B cell (primary cell): ENCODE results near the gene PPP2R5C. TPM values are rescaled to one million over a fixed set of nuclear protein-coding genes. Genes with fewer than 3 reads are reported as not detected.
A peak's percentile ranks its signal among the peaks of the same experiment; 100 is the strongest.

Experiments used
- ATAC-seq: fragments of 200-7000 bp; cut with Tn5 transposase; one replicate; pipeline ENCODE4 v1.10.0; 2021; ENCODE audit warnings: low read depth, mild to moderate bottlenecking, moderate number of reproducible peaks, moderate library complexity
- CTCF ChIA-PET: fragments of 350-600 bp; sonication (Branson Sonifier 250); formaldehyde crosslinking; loops from one replicate; lab custom pipeline; 2021; ENCODE audit warnings: antibody characterized with exemption, inconsistent platforms; lab: Charles Lee
- POLR2A ChIA-PET: fragments of 350-600 bp; sonication (Branson Sonifier 250); formaldehyde crosslinking; loops from one replicate; lab custom pipeline; 2021; ENCODE audit warnings: antibody characterized with exemption; lab: Charles Lee
- DNase-seq: peaks from one replicate; pipeline ENCODE4 v3.0.0; 2013
- H2AFZ ChIP-seq: 2 replicates; pipeline ENCODE4 v1.6.1; 2012; ENCODE audit warnings: mild to moderate bottlenecking, low read depth, low read length; ENCODE audit not compliant: insufficient read depth, poor library complexity, severe bottlenecking
- H3K27ac ChIP-seq, 2 donors: 1 replicate in 1 of 2; 2 replicates in 1 of 2; pipeline ENCODE4 v1.5.1; 2012 to 2013; ENCODE audit warnings: low read length in 2 of 2, mild to moderate bottlenecking in 2 of 2, moderate library complexity in 1 of 2
- H3K27me3 ChIP-seq, 4 experiments: fragments of 200-600 bp in 1 of 4; sonication (generic) in 1 of 4; replicated peaks in 1 of 4; 1 replicate in 2 of 4; 2 replicates in 2 of 4; pipeline versions ENCODE4 v1.6.1 to v1.7.0; 2013 to 2016; ENCODE audit warnings: low read length in 3 of 4, mild to moderate bottlenecking in 2 of 4, mixed read lengths in 1 of 4, moderate library complexity in 1 of 4; ENCODE audit not compliant: insufficient read depth in 4 of 4, control insufficient read depth in 3 of 4; ENCODE audit errors: control extremely low read depth in 1 of 4
- H3K36me3 ChIP-seq, 2 experiments: replicated peaks in 1 of 2; 1 replicate in 1 of 2; 2 replicates in 1 of 2; pipeline versions ENCODE4 v1.6.1 to v1.7.1; 2013; ENCODE audit warnings: low read length in 1 of 2; ENCODE audit not compliant: insufficient read depth in 2 of 2, control insufficient read depth in 1 of 2; ENCODE audit errors: control extremely low read depth in 1 of 2, extremely low read depth in 1 of 2
- H3K4me1 ChIP-seq, 2 donors: fragments of 200-600 bp in 1 of 2; sonication (generic) in 1 of 2; 1 replicate in 1 of 2; 2 replicates in 1 of 2; pipeline versions ENCODE4 v1.5.1 to v1.6.1; 2013 to 2017; ENCODE audit warnings: low read length in 2 of 2; ENCODE audit not compliant: control insufficient read depth in 2 of 2, insufficient read depth in 2 of 2
- H3K4me2 ChIP-seq: replicated peaks from 2 replicates; pipeline ENCODE3; 2012; ENCODE audit warnings: mild to moderate bottlenecking, low read depth, low read length; ENCODE audit not compliant: poor library complexity, severe bottlenecking
- H3K4me3 ChIP-seq, 5 experiments: fragments of 200-600 bp in 1 of 5; sonication (generic) in 1 of 5; 1 replicate in 3 of 5; 2 replicates in 2 of 5; pipeline versions ENCODE4 v1.5.1 to v1.7.0; 2011 to 2016; ENCODE audit warnings: low read length in 4 of 5, mild to moderate bottlenecking in 4 of 5, low read depth in 2 of 5, control low read depth in 1 of 5, moderate library complexity in 1 of 5; ENCODE audit not compliant: insufficient read depth in 1 of 5; ENCODE audit errors: control extremely low read depth in 1 of 5, extremely low read depth in 1 of 5
- H3K79me2 ChIP-seq: fragments of 200-600 bp; sonication (generic); one replicate; pipeline ENCODE4 v1.6.0; 2016; ENCODE audit warnings: low read length; ENCODE audit not compliant: control insufficient read depth, insufficient read depth
- H3K9ac ChIP-seq: fragments of 200-600 bp; sonication (generic); 2 replicates; pipeline ENCODE4 v1.6.1; 2017; ENCODE audit warnings: mild to moderate bottlenecking, low read length, moderate library complexity
- H3K9me3 ChIP-seq, 3 donors: one replicate each; pipeline versions ENCODE4 v1.6.1 to v1.7.1; 2013; ENCODE audit warnings: low read length in 2 of 3; ENCODE audit not compliant: control insufficient read depth in 2 of 3, insufficient read depth in 1 of 3; ENCODE audit errors: control extremely low read depth in 1 of 3
- H4K20me1 ChIP-seq: 2 replicates; pipeline ENCODE4 v1.6.0; 2012; ENCODE audit warnings: mild to moderate bottlenecking, low read length; ENCODE audit not compliant: insufficient read depth, control insufficient read depth, poor library complexity, severe bottlenecking
- H3K27ac Mint-ChIP-seq: one replicate; pipeline ENCODE4 v1.8.0; 2021; ENCODE audit warnings: mixed read lengths
- H3K27me3 Mint-ChIP-seq: one replicate; pipeline ENCODE4 v1.8.0; 2021; ENCODE audit warnings: mixed read lengths
- H3K4me1 Mint-ChIP-seq: one replicate; pipeline ENCODE4 v1.8.0; 2021; ENCODE audit warnings: mixed read lengths
- H3K4me3 Mint-ChIP-seq: one replicate; pipeline ENCODE4 v1.8.0; 2021; ENCODE audit warnings: mixed read lengths
- H3K9me3 Mint-ChIP-seq: one replicate; pipeline ENCODE4 v1.8.0; 2022; ENCODE audit warnings: mixed read lengths; ENCODE audit not compliant: insufficient read depth
- EZH2 ChIP-seq: IDR thresholded peaks from 2 replicates; pipeline ENCODE4 v1.6.1; 2012; ENCODE audit warnings: borderline replicate concordance, low read depth, mild to moderate bottlenecking, moderate library complexity, low read length; ENCODE audit not compliant: insufficient read depth, poor library complexity, severe bottlenecking
- WGBS: methylation state at CpG from one replicate; pipeline ENCODE4 v1.1.5; 2013; ENCODE audit warnings: missing lambda C conversion rate; ENCODE audit not compliant: insufficient coverage; 5-methylcytosine and 5-hydroxymethylcytosine counted together
- intact Hi-C: fragments of 100-400 bp; cut with micrococcal nuclease; formaldehyde crosslinking; loops from one replicate; pipeline ENCODE4 v1.10.0; 2022
- polyA plus RNA-seq: library from polyadenylated mRNA; depleted of rRNA; stranded (reverse); fragments of >200 nt; gene quantifications from 2 replicates; pipeline ENCODE4 v1.2.3, GENCODE V29; 2012
- total RNA-seq, 2 donors: library from RNA; stranded (reverse); fragments of 120-200 nt in 1 of 2; gene quantifications; 1 replicate in 1 of 2; 2 replicates in 1 of 2; pipeline versions ENCODE4 v1.2.3 to v1.2.4, GENCODE V29; 2013 to 2022
- TF ChIP-seq, protein P1 (sequence below): fragments of 200-600 bp; IDR thresholded peaks from one replicate; pipeline ENCODE4 v1.8.0; 2022; ENCODE audit warnings: antibody characterized with exemption, mild to moderate bottlenecking

The PPP2R5C gene
- total and polyA plus RNA-seq, 2 donors (not counting 1 experiment from before 2014, with no cell fraction given): 91.7 to 330 TPM

DNA sequence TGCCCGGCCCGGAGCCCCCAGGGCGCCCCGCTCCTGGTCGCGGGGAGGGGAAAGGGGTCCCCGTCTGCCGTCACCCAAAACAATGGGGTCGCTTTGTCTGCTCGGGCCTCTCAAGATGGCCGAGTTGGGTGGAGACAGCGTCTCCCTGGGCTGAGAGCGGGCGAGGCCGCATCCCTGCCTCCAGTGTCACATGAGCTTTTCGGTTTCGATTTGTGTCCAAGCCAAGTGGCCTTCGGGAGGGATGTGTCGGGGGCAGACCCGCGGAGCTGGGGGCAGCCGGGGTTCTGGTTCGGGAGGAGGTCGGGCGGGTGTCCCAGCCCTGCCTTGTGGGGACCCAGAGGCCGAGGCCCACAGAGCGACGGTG, 203.7 kb downstream of the PPP2R5C start:
- peaks cover 12 to 25% of the 10 kb centered on the region in 2 donors for H3K4me1 ChIP-seq
- intact Hi-C loops: loop anchor here (2.0 kb wide), 1 partner anchor 16 kb away; no protein-coding TSS in a partner anchor
- ATAC-seq (peak; percentile 13), DNase-seq (peak; percentile 77)
- peak overlapping the region; percentile 20 to 72 for H3K27ac ChIP-seq
- H3K27me3 ChIP-seq: no peaks in the 10 kb centered on the region
- H3K4me2 ChIP-seq: peak overlapping the region; percentile 88
- Mint-ChIP-seq H3K27ac (peak overlapping the region; percentile 90), H3K4me1 (peaks cover 46% of the 10 kb centered on the region), H3K4me3 (peak overlapping the region; percentile 91), H3K9me3 (no peaks in the 10 kb centered on the region), H3K27me3 (no peaks in the 10 kb centered on the region)
- H4K20me1 ChIP-seq: peaks cover 14% of the 10 kb centered on the region
- H3K9ac ChIP-seq: peak overlapping the region; percentile 89
- CTCF ChIA-PET: interaction anchor here (0.6 to 1.7 kb wide), 6 partner anchors 28 to 352 kb away, joined by 3 to 7 read pairs (median 3); no protein-coding TSS in a partner anchor
- H3K36me3 ChIP-seq: peaks cover 1 to 7% of the 10 kb centered on the region in 2 experiments
- H2AFZ ChIP-seq: peak overlapping the region; percentile 81
- peak overlapping the region in 4 of 5 experiments; percentile 93 to 97 (median 95) for H3K4me3 ChIP-seq
- POLR2A ChIA-PET: interaction anchor here (0.6 to 2.3 kb wide), 4 partner anchors 17 to 205 kb away, joined by 3 to 6 read pairs (median 4); no protein-coding TSS in a partner anchor
- no peaks in the 10 kb centered on the region for H3K9me3 ChIP-seq
- no peak for TF ChIP-seq EZH2
- TF ChIP-seq, protein P1, sequence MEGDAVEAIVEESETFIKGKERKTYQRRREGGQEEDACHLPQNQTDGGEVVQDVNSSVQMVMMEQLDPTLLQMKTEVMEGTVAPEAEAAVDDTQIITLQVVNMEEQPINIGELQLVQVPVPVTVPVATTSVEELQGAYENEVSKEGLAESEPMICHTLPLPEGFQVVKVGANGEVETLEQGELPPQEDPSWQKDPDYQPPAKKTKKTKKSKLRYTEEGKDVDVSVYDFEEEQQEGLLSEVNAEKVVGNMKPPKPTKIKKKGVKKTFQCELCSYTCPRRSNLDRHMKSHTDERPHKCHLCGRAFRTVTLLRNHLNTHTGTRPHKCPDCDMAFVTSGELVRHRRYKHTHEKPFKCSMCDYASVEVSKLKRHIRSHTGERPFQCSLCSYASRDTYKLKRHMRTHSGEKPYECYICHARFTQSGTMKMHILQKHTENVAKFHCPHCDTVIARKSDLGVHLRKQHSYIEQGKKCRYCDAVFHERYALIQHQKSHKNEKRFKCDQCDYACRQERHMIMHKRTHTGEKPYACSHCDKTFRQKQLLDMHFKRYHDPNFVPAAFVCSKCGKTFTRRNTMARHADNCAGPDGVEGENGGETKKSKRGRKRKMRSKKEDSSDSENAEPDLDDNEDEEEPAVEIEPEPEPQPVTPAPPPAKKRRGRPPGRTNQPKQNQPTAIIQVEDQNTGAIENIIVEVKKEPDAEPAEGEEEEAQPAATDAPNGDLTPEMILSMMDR: no peak
- under 1% methylated on average over 28 of the region's 28 CpGs for WGBS
- H3K79me2 ChIP-seq: peaks cover 57% of the 10 kb centered on the region
